Smooth muscle cell (in vitro differentiated cells): ENCODE results near the gene G3BP2. TPM values are rescaled to one million over a fixed set of nuclear protein-coding genes. Genes with fewer than 3 reads are reported as not detected.

ENCODE experiments used
- DNase-seq: peaks from one replicate; lab custom pipeline; 2025; ENCODE audit not compliant: unreplicated experiment; lab: John Stamatoyannopoulos, UW
- H2AFZ ChIP-seq: fragments of 200-600 bp; sonication (generic); 2 replicates; pipeline ENCODE4 v1.6.0; 2016; ENCODE audit warnings: antibody characterized with exemption, low read depth, mild to moderate bottlenecking
- H3F3A ChIP-seq: fragments of 200-600 bp; sonication (generic); 2 replicates; pipeline ENCODE4 v1.6.0; 2017; ENCODE audit warnings: antibody characterized with exemption, low read depth
- H3K27ac ChIP-seq: fragments of 200-600 bp; sonication (generic); 2 replicates; pipeline ENCODE4 v1.5.1; 2016; ENCODE audit warnings: low read depth, mild to moderate bottlenecking
- H3K27me3 ChIP-seq: fragments of 200-600 bp; sonication (generic); 2 replicates; pipeline ENCODE4 v1.6.1; 2016; ENCODE audit warnings: low read depth, mild to moderate bottlenecking
- H3K36me3 ChIP-seq: fragments of 200-600 bp; sonication (generic); 2 replicates; pipeline ENCODE4 v1.5.1; 2016; ENCODE audit warnings: low read depth
- H3K4me1 ChIP-seq: fragments of 200-600 bp; sonication (generic); 2 replicates; pipeline ENCODE4 v1.5.1; 2016; ENCODE audit warnings: low read depth
- H3K4me2 ChIP-seq: fragments of 200-600 bp; sonication (generic); 2 replicates; pipeline ENCODE4 v1.6.0; 2016; ENCODE audit warnings: mild to moderate bottlenecking
- H3K4me3 ChIP-seq: fragments of 200-600 bp; sonication (generic); 2 replicates; pipeline ENCODE4 v1.5.1; 2016; ENCODE audit warnings: mild to moderate bottlenecking
- H3K79me2 ChIP-seq: fragments of 200-600 bp; sonication (generic); 2 replicates; pipeline ENCODE4 v1.6.0; 2016; ENCODE audit warnings: low read depth, mild to moderate bottlenecking
- H3K9ac ChIP-seq: fragments of 200-600 bp; sonication (generic); 2 replicates; pipeline ENCODE4 v1.6.0; 2016; ENCODE audit warnings: low read depth
- H3K9me3 ChIP-seq: fragments of 200-600 bp; sonication (generic); replicated peaks from 2 replicates; pipeline ENCODE4 v1.5.1; 2016; ENCODE audit warnings: low read depth
- H4K20me1 ChIP-seq: fragments of 200-600 bp; sonication (generic); 2 replicates; pipeline ENCODE4 v1.6.0; 2016; ENCODE audit warnings: low read depth
- CTCF ChIP-seq: fragments of 200-600 bp; sonication (generic); IDR thresholded peaks from 2 replicates; pipeline ENCODE4 v1.5.1; 2017; ENCODE audit warnings: borderline replicate concordance, mild to moderate bottlenecking, antibody characterized with exemption; ENCODE audit not compliant: insufficient read depth, poor library complexity, severe bottlenecking
- WGBS: methylation state at CpG from one replicate; pipeline ENCODE4 v1.1.7; 2016; ENCODE audit warnings: low lambda C conversion rate; 5-methylcytosine and 5-hydroxymethylcytosine counted together
- polyA plus RNA-seq: library from polyadenylated mRNA; unstranded; fragments of >200 nt; fragmentation: Nextera tagmentation; extraction: Ambion mirVana; gene quantifications from 2 replicates; pipeline ENCODE4 v1.2.1, GENCODE V29; 2016
- small RNA-seq: library from RNA; depleted of rRNA; stranded (forward); fragments of <200 nt; gene quantifications from one replicate; pipeline ENCODE3, GENCODE V24; 2014
- total RNA-seq: library from RNA; depleted of rRNA; stranded (reverse); fragments of >200 nt; gene quantifications from 2 replicates; pipeline ENCODE4 v1.2.3, GENCODE V29; 2014

The G3BP2 gene
- total and polyA plus RNA-seq, 2 experiments from 2014 or later = 84.5 to 149 TPM

- Histone ChIP-seq H2AFZ (no peak overlapping the region), H3K4me3 (no peak overlapping the region), H3K79me2 (no peaks in the 10 kb centered on the region), H3K9me3 (no peaks in the 10 kb centered on the region), H4K20me1 (no peaks in the 10 kb centered on the region), H3K36me3 (no peaks in the 10 kb centered on the region), H3K9ac (no peak overlapping the region), H3K27ac (no peak overlapping the region), H3K4me2 (no peak overlapping the region), H3F3A (no peaks in the 10 kb centered on the region), H3K4me1 (no peaks in the 10 kb centered on the region), H3K27me3 (no peaks in the 10 kb centered on the region)
- TF ChIP-seq CTCF = no peak
- WGBS = 79% methylated on average over 1 of the region's 1 CpG
- DNase-seq = no peak
These were observed 79.8 kb downstream of the G3BP2 start for GRCh38 chr4:75593393-75593792.

Small RNA genes within 50 kb of the gene (small RNA-seq; reads per million reads assigned to genes)
- not detected for gene RF00019

Other genes with a start within 250 kb of the G3BP2 start
- 45.9 and 54.4 TPM in 2 replicates for gene RCHY1, start 159.0 kb downstream of the G3BP2 start, total RNA-seq
- 19.3 and 26.7 TPM in 2 replicates for gene RCHY1, start 159.0 kb downstream of the G3BP2 start, polyA plus RNA-seq
- 14.7 and 21.3 TPM in 2 replicates for gene THAP6, start 158.9 kb downstream of the G3BP2 start, total RNA-seq
- gene THAP6, start 158.9 kb downstream of the G3BP2 start, polyA plus RNA-seq = 7.4 and 9.3 TPM in 2 replicates
- 142 and 193 TPM in 2 replicates for gene ODAPH, start 117.3 kb downstream of the G3BP2 start, total RNA-seq
- 165 and 543 TPM in 2 replicates for gene ODAPH, start 117.3 kb downstream of the G3BP2 start, polyA plus RNA-seq
- 1.4 and 8.4 TPM in 2 replicates for gene CDKL2, start 42.9 kb downstream of the G3BP2 start, total RNA-seq
- gene CDKL2, start 42.9 kb downstream of the G3BP2 start, polyA plus RNA-seq = 0.58 and 1.6 TPM in 2 replicates
- gene USO1, start 51.2 kb upstream of the G3BP2 start, total RNA-seq = 94.6 and 111 TPM in 2 replicates
- 43.1 and 50.4 TPM in 2 replicates for gene USO1, start 51.2 kb upstream of the G3BP2 start, polyA plus RNA-seq
- 0.04 TPM in 1 of 2 replicates, not detected in the other for gene PPEF2, start 229.0 kb upstream of the G3BP2 start, total RNA-seq
- not detected in 2 replicates for gene PPEF2, start 229.0 kb upstream of the G3BP2 start, polyA plus RNA-seq